ENCODE results near the gene LUZP2.

LUZP2 gene

GRCh38 chr11:24861440-24861839 lies 364.6 kb downstream of the LUZP2 start:
- H3K4me3 ChIP-seq (ENCODE audit: low read depth, low read length) = no peak overlapping the region
- TF ChIP-seq CTCF (conservative IDR thresholded peaks at IDR 0.05; ENCODE audit: low read depth, low read length) = no peak
- no peak for DNase-seq (ENCODE audit: low read depth)

DNA sequence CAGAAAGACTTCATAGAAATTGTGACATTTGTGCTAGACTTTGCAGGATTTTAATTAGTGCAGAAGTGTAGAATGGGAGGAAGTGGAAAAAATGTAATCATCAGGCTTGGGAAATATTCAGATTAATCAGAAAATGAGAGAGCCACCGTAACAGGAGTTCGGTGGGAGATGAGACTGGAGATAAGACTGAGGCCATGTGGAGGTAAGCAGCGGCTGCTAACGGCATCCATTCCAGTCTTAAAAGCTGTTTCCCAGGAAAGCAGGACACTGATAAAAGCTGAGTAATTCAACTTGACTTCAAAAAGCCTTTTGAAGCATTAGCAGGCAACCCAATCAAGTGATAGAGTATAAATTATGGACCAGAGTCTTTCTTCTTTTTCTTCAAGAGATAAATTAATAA lies 369.9 kb downstream of the LUZP2 start:
- DNase-seq (ENCODE audit: low read depth) = no peak
- no peak for TF ChIP-seq CTCF (conservative IDR thresholded peaks at IDR 0.05; ENCODE audit: low read depth, low read length)
- no peak overlapping the region for H3K4me3 ChIP-seq (ENCODE audit: low read depth, low read length)

DNA sequence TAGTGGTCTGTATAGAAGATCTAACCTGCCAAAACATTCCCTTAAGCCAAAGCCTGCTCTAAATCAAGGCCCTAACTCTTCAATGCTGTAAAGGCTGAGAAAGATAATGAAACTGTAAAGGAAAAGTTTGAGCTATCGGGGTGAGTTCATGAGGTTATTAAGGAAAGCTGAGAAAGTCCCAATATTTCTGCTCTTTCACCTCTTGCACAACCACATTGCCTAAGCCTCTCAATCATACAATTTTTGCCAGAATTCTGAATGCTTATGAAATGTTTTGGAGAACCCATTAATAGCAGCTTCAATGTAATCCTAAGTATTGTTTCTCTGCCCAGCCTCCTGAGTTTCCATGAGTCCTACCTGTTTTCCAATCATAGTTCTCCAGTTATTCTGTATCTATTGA lies 373.2 kb downstream of the LUZP2 start:
- no peak for TF ChIP-seq CTCF (conservative IDR thresholded peaks at IDR 0.05; ENCODE audit: low read depth, low read length)
- no peak overlapping the region for H3K4me3 ChIP-seq (ENCODE audit: low read depth, low read length)
- DNase-seq (ENCODE audit: low read depth) = no peak

- TF ChIP-seq CTCF (conservative IDR thresholded peaks at IDR 0.05; ENCODE audit: low read depth, low read length) = no peak
Observed at GRCh38 chr11:24872186-24872585, 375.3 kb downstream of the LUZP2 start.

DNA sequence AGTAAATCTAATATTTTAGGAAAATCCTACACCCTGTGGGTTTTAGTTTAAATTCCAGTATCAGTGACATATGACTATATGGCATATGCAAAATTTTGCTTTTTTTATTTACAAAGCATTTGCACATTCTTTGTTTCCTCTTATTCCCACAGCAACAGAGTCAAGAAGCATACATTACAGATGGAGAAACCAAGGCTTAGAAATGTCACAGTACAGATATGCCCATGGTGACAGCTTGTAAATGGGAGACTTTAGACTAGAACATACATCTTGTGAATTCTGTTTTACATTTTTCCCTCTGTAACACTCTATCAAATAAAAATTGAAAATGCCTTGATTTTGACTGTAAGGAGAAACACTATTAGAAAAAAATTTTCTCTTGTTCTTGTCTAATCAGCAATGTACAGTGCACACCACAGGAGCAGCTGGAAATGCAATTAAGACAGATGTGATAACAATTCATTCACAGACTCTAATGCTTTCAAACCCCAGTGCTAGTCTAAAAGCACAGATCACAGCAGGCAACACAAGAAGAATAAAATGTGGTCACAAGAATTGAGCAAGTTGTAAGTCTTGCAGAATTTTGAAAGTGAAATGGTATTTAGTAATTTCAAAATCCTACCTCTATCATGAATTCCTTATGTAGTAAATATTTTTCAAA lies 375.9 kb downstream of the LUZP2 start:
- TF ChIP-seq CTCF (conservative IDR thresholded peaks at IDR 0.05; ENCODE audit: low read depth, low read length) = no peak
- H3K4me3 ChIP-seq (ENCODE audit: low read depth, low read length) = no peak overlapping the region
- DNase-seq (ENCODE audit: low read depth) = peak; percentile 83

More at GRCh38 chr11:24872186-24872585, 375.3 kb downstream of the LUZP2 start:
- no peak overlapping the region for H3K4me3 ChIP-seq (ENCODE audit: low read depth, low read length)
- no peak for DNase-seq (ENCODE audit: low read depth)

- DNase-seq (ENCODE audit: low read depth) = no peak
- TF ChIP-seq CTCF (conservative IDR thresholded peaks at IDR 0.05; ENCODE audit: low read depth, low read length) = no peak
Observed at GRCh38 chr11:24880962-24881361, 384.1 kb downstream of the LUZP2 start.

GRCh38 chr11:24885580-24886173 lies 388.8 kb downstream of the LUZP2 start:
- H3K4me3 ChIP-seq (ENCODE audit: low read depth, low read length) = no peak overlapping the region
- no peak for TF ChIP-seq CTCF (conservative IDR thresholded peaks at IDR 0.05; ENCODE audit: low read depth, low read length)
- no peak for DNase-seq (ENCODE audit: low read depth)

More at GRCh38 chr11:24880962-24881361, 384.1 kb downstream of the LUZP2 start:
- H3K4me3 ChIP-seq (ENCODE audit: low read depth, low read length) = no peak overlapping the region
